HT1080 (cell line): ENCODE data around the gene ATG9A. TPM values are rescaled to one million over a fixed set of nuclear protein-coding genes. Genes with fewer than 3 reads are reported as not detected.
"Not testable (repeated sequence)": the region's sequence is repeated elsewhere in the genome, so short reads cannot be mapped to it uniquely, and the experiment has no call there.

Experiments
- DNase-seq: peaks from one replicate; pipeline ENCODE4 v3.0.0-alpha.2; 2015; ENCODE audit warnings: low read depth
- total RNA-seq: library from RNA; depleted of rRNA; stranded (reverse); fragments of >200 nt; shearing (Covaris generic); gene quantifications from 2 replicates; pipeline ENCODE4 v1.2.3, GENCODE V29; 2014

Gene ATG9A
- total RNA-seq, 1 experiment from 2014 or later, result 47.1 TPM

DNA sequence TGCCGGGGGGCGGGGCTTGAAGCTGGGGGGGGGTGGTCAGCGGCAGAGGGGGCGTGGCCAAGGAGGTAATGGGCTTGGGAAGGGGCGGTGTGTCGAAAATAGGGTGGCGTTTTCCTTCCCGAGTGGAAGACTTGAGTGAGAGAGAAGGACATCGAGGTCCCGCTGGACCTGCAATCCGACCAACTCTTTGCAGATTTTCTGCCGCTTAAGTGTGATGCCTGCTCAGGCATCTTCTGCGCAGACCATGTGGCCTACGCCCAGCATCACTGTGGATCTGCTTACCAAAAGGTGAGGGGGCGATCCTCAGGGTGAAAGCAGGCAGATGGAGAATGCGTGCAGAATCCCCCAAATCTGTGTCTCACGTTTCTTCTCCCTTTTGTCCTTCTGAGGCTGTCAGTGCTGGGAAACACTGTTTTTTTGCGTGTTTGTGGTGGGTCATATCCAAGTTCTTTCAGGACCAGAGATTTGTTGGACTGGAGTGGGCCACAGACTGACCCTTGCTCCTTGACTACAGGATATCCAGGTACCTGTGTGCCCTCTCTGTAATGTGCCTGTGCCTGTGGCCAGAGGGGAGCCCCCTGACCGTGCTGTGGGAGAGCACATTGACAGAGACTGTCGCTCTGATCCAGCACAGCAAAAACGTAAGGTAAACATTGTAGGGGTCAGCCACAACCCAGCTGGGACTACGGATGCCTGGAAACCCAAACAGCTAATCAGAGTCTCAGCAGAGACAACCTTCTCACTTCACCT, 22.1 kb downstream of the ATG9A start:
- no peak for DNase-seq

DNA sequence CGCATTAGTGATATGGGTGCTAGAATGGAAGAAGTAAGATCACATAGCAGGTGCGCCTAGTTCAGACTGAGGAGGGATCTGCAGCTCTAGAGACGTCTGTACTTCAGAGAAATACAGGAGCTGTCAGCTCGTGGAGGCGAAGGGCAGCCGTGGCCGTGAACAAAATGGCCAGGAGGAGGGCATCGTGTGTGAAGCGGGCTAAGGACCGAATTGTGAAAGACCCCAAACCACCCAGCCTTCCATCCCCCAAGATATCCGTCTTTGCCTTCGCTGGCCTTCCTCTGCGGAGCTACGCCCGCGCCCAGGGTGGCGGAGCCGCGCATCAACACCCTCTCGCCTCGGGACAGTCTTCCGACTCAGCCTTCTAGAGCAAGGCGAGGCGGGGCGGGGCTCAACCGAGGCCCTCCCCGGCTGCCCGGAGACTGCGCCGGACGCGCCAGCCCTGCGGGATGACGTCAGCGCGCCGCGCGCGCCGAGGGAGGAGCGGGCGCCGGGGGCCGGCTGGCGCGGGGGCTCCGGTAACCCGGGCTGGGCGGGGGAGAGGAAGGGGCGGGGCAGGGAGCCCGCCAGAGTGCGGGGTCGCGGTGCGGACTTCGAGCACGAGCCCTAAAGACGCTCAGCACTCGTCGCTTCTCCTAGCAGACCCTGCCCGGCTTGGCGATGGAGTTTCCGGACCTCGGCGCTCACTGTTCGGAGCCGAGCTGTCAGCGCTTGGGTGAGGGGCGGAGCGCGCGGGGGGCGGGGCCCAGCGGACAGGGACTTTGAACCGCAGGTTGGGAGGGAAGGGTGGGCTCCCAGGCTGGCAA, 22.9 kb downstream of the ATG9A start, which contains the start of gene ZFAND2B:
ZFAND2B (plus strand) TSS at position 455 of the 806 bp plus-strand sequence; CDS start at position 661, 206 bp downstream.
- DNase-seq, result peak; percentile 88

DNA sequence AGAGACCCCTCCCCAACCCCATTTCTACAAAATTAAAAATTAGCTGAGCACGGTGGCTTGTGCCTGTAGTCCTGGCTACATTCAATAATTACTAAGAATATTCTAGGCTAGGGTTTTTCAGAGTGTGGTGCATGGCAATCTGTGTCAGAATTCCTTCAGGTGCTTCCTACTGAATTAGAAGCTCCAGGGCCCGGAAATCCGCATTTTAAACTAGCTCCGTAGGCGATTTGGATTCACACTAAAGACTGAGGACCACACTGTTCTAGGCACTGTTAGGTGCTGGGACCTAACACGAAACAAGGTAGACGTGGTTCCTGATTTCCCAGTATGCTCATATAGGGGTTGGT, 23.5 kb downstream of the ATG9A start:
- DNase-seq, result no peak

DNA sequence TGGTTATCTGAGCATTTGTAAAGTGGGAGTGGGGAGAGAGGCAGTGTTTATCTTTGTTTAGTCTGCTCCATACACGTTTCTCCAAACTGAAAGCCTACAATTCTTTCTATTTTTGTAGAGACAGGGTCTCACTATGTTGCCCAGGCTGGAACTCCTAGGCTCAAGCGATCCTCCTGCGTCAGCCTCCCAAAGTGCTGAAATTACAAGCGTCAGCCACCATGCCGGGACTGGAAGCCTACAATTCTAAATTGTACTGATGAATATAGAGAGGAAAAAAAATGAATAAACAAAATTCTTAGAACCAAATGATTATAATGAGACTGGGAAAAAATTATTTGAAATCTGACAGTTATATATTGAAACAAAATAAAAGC, 24.3 kb downstream of the ATG9A start:
- no peak for DNase-seq

DNA sequence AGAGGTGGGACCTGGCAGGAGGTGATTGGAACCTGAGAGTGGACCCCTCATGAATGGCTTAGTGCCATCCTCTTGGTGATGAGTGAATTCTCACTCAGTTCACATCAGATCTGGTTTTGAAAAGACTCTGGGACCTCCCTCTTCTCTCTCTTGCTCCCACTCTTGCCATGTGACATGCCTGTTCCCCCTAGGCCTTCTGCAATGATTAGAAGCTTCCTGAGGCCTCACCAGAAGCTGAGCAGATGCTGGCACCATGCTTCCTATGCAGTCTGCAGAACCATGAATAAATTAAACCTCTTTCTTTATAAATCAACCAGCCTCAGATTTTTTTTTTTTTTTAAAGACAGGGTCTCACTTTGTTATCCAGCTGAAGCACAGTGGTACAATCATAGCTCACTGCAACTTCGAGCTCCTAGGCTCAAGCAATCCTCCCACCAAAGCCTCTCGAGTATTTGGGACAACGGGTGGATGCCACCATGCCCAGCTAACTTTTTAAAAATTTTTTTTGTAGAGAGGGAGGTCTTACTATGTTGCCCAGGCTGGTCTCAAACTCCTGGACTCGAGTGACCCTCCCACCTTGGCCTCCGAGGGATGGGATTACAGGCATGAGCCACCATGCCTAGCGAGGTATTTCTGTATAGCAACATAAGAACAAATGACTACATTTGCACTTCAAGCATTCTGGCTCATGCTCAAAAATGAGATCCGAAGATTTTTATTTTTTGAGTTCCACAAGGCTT, 24.8 kb downstream of the ATG9A start:
- DNase-seq, result no peak

DNA sequence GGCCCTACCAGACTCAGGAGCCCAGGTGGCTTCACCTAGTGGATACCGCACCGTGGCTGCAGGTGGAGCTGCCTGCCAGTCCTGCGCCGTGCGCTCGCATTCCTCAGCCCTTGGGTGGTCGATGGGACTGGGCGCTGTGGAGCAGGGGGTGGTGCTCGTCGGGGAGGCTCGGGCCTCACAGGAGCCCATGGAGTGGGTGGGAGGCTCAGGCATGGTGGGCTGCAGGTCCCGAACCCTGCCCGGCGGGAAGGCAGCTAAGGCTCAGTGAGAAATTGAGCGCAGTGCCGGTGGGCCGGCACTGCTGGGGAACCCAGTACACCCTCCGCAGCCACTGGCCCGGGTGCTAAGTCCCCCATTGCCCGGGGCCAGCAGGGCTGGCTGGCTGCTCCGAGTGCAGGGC, 28.1 kb downstream of the ATG9A start:
- DNase-seq, result not testable (repeated sequence)

DNA sequence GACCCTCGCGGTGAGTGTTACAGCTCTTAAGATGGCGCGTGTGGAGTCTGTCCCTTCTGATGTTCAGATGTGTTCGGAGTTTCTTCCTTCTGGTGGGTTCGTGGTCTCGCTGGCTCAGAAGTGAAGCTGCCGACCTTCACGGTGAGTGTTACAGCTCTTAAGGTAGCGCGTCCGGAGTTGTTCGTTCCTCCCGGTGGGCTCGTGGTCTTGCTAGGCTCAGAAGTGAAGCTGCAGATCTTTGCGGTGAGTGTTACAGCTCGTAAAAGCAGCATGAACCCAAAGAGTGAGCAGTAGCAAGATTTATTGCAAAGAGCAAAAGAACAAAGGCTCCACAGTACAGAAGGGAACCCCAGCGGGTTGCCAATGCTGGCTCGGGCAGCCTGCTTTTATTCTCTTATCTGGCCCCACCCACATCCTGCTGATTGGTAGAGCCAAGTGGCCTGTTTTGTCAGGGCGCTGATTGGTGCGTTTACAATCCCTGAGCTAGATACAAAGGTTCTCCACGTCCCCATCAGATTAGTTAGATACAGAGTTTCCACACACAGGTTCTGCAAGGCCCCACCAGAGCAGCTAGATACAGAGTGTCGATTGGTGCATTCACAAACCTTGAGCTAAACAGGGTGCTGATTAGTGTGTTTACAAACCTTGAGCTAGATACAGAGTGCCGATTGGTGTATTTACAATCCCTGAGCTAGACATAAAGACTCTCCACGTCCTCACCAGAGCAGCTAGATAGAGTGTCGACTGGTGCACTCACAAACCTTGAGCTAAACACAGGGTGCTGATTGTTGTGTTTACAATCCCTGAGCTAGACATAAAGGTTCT, 28.7 kb downstream of the ATG9A start:
- peak; percentile 42 for DNase-seq

DNA sequence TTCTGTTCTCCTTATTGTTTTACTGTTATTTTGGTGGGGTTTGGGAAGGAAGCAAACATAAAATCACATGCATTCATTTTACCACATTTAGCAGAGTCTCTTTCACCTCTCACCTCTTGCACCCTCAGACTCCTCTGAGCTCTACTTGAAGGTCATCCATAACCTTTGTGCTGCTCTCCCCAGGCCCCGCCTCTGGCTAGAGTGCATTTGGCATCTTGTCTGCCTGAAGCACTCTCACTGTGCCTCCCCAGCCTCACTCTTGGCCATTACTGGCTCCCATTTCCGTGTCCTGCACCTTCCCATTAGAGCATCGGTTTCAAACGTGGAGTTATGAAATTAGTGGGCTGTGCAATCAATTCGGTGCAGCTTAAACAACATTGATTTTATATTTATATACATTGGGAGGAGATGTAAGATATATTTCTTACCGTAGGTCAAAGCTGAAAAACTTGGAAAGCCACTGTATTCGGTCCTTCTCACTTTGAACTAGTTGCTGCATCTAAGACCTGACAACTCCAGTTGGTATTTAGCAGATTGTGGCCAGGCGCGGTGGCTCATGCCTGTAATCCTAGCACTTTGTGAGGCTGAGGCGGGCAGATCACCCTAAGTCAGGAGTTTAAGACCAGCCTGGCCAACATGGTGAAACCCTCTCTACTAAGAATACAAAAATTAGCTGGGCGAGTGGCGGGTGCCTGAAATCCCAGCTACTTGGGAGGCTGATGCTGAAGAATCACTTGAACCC, 29.8 kb downstream of the ATG9A start:
- no peak for DNase-seq

DNA sequence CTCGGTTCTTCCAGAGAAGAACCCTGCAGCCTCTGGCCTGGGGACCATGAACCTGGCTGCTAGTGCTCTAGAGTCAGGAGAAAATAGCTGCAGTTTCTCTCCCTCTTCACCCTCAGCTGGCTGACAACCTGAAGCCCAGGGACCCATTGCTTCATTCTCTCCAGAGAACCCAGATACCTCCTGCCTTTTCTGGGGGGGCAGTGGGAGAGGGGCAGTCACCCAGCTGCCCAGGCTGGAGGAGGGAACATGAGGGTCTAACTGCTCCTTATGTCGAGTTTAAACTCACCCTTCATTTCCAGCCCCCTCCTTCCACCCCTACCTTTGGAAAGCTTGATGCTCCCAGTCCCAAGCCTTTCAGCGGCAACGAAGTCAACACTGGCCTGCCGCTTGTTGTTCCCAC, 30.5 kb downstream of the ATG9A start:
- no peak for DNase-seq

DNA sequence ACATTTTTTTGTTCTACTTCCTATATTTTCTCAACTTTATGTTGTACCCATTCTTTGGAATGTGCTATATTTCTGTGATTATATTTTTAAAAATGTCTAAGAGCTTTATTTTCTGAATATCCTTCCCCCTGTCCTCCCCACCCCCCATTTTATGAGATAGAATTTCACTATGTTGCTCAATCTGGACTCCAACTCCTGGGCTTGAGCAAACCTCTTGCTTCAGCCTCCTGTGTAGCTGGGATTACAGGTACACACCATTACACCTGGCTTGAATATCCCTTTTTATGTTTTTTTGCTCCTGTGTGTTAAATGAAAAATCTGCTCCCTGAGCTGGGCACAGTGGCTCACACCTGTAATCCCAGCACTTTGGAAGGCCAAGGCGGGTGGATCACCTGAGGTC, 32.0 kb downstream of the ATG9A start:
- DNase-seq, result no peak

DNA sequence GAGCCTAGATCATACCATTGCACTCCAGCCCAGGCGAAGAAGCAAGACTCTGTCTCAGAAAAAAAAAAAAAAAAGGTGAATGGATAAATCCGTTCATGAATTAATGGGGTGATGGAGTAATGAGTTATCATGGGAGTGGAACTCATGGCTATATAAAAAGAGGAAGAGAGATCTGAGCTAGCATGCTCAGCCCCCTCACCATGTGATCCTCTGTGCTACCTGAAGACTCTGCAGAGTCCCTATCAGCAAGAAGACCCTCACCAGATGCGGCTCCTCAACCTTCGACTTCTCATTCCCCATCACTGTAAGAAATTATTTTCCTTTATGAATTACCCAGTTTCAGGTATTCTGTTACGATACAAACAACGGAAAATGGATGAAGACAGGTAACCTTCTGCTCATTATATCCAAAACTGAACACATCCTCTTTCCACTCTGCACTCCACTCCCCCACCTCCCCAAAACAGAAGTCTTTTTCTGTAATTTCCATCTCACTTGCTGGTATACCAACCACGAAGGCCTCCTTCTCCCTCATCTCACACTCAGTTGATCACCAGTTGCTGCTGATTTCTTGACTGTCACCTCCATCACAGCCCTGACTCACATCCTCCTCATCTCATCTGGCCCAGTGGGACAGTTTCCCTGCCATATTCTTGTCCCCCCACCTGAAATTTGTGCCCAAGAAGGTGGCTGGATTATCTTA, 42.5 kb downstream of the ATG9A start:
- DNase-seq, result no peak

DNA sequence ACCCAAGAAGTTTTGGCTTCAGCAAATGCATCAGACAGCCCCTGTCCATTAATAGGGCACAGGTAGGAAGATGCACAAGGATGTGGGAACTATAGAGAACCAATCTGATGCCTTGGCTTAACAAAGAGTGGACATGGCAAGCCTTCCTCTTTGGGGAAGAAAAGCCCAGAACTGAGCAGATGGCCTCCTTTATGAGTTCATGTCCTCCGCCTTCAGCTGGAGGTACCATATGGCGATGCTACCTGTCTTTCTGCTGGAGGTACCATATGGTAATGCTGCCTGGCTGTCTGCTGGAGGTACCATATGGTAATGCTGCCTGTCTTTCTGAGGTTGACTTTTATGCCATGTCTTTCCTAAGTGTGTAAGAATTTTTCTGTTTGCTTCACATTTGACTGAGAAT, 45.3 kb downstream of the ATG9A start:
- no peak for DNase-seq

DNA sequence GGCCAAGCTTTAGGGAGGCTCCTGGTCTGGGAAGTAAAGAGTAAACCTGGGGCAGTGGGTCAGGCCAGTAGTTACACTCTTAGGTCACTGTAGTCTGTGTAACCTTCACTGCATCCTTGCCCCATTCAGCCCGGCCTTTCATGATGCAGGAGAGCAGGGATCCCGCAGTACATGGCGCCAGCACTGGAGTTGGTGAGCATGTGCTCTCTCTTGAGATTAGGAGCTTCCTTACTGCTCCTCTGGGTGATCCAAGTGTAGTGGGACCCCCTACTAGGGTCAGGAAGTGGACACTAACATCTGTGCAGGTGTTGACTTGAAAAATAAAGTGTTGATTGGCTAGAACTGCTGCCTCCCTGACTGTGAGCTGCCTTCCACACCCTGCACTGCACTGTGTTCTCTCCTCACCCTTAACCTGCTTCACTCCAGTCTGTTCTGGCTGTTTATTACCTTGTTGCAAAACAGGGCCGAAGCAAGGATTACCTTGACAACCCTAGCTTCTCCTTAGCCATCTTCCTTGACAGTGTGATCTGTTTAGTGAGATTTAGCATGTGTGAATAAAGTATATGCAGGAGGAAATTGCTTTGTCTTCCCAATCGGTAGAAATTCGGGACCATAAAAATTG, 46.2 kb downstream of the ATG9A start:
- DNase-seq, result no peak

DNA sequence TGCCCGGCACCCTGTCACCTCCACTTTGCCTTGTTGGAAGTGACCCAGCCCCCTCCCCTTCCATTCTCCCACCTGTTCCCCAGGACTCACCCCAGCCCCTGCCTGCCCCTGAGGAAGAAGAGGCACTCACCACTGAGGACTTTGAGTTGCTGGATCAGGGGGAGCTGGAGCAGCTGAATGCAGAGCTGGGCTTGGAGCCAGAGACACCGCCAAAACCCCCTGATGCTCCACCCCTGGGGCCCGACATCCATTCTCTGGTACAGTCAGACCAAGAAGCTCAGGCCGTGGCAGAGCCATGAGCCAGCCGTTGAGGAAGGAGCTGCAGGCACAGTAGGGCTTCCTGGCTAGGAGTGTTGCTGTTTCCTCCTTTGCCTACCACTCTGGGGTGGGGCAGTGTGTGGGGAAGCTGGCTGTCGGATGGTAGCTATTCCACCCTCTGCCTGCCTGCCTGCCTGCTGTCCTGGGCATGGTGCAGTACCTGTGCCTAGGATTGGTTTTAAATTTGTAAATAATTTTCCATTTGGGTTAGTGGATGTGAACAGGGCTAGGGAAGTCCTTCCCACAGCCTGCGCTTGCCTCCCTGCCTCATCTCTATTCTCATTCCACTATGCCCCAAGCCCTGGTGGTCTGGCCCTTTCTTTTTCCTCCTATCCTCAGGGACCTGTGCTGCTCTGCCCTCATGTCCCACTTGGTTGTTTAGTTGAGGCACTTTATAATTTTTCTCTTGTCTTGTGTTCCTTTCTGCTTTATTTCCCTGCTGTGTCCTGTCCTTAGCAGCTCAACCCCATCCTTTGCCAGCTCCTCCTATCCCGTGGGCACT, 46.9 kb downstream of the ATG9A start:
- DNase-seq, result no peak

DNA sequence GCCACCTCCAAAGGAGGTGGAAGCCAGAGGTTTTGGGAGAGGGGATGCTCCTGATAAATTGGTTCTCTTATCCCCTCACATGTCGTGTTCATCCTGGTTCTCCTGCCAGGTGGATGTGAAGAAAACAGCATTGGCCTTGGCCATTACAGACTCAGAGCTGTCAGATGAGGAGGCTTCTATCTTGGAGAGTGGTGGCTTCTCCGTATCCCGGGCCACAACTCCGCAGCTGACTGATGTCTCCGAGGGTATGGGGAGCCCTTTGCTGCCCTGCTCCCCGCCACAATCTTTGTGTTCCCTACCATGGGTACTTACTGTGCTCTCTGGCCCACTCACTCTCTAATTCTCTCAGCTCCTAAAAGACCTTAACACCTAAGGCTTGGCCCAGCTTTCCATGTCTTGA, 47.9 kb downstream of the ATG9A start:
- no peak for DNase-seq

DNA sequence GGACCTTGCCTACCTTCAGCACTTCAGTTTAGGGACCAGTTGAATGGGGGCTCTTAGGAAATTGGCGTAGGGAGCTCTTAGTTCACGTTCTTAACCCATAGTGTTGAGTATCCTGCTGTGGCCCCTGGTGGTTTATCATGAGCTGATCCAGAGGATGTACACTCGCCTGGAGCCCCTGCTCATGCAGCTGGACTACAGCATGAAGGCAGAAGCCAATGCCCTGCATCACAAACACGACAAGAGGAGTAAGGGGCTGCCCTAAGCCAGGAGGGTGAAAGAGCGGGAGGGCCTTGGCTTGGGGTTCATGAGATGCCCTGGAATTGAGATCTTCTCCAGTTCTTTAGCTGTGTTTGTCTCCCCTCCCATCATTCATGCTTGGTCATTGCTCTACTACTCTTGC, 48.5 kb downstream of the ATG9A start:
- no peak for DNase-seq

DNA sequence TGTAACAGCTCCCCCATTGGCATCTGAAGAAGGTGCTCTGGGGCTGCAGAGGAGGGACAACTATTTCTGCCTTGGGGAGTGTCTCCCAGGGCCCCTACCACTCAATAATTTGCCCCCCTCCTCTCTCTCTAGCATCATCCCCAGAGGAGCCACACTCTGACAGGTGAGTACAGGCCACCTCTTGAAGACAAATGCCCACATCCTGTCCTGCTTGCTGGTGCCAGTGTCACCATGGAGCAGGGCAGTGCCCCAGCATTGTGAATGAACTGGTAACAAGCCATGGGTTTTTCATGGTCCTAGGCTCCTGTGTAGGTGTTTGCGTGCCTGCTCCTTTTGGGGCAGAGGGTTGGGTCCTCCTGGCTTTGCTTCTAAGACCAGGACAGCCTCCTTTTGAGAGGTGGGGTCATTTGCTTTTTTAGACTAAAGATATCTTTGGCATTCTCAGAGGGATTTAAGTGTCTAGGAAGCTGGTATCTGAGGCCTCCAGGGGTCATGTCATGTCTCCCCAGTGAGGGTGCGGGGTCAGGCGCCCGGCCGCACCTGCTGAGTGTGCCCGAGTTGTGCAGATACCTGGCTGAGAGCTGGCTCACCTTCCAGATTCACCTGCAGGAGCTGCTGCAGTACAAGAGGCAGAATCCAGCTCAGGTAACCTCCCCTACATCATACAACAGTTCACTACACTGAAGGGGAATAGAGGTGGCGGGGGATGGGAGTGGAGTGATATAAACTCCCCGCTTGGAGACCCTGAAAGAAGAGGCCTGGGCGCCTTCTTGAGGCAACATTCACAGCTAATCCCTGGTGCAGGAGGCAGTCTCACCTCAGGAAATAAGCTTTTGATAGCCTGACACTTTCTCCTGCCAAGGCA, 49.6 kb downstream of the ATG9A start:
- DNase-seq, result no peak
